Prostate gland (tissue), 2 donors: ENCODE measurements around the gene TMEM131.

Experiments used
- POLR2A ChIP-seq: fragments of 450-650 bp; IDR thresholded peaks from one replicate; pipeline ENCODE4 v1.6.1; 2016; ENCODE audit warnings: antibody characterized with exemption, mild to moderate bottlenecking
- POLR2AphosphoS5 ChIP-seq: sonication (generic); formaldehyde crosslinking; IDR thresholded peaks from one replicate; pipeline ENCODE4 v1.6.1; 2017; ENCODE audit warnings: antibody characterized with exemption
- TF ChIP-seq, protein P1 (sequence below), 4 experiments: fragments of 200-600 bp in 2 of 4; fragments of 450-650 bp in 2 of 4; sonication (generic) in 2 of 4; IDR thresholded peaks; 1 replicate in 3 of 4; 2 replicates in 1 of 4; pipeline ENCODE4 v1.5.1; 2016 to 2019; ENCODE audit warnings: antibody characterized with exemption in 4 of 4, mild to moderate bottlenecking in 2 of 4, moderate library complexity in 2 of 4

DNA sequence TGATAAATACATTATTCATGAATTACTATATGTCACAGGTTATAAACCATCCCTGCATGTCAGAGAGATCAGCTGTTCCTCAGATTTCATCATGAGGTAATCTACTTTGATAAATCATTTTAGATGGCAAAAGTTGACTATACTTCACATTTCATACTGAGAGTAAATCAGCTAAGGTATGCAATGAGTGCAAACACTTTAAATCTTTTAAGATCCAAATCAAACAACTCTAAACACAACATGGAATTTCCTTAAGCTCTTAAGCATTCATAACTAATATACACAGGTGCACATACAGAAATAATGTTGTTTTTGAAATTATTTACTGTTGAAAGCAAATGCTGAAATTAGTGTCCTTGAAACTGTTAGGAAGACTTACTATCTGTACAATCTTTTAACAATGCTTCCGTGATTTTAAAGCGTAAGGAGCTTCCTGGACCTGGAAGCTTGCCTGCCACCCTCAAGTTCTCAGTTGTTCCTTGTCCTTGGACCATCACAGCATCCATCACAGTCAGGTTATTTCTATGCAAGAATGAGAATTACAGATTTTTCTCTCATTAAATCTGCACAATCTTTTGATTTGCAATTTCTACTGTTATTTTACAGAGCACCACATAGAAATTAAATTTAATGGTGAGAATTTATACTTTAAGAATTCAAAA, 199.2 kb downstream of the TMEM131 start:
- TF ChIP-seq, protein P1, sequence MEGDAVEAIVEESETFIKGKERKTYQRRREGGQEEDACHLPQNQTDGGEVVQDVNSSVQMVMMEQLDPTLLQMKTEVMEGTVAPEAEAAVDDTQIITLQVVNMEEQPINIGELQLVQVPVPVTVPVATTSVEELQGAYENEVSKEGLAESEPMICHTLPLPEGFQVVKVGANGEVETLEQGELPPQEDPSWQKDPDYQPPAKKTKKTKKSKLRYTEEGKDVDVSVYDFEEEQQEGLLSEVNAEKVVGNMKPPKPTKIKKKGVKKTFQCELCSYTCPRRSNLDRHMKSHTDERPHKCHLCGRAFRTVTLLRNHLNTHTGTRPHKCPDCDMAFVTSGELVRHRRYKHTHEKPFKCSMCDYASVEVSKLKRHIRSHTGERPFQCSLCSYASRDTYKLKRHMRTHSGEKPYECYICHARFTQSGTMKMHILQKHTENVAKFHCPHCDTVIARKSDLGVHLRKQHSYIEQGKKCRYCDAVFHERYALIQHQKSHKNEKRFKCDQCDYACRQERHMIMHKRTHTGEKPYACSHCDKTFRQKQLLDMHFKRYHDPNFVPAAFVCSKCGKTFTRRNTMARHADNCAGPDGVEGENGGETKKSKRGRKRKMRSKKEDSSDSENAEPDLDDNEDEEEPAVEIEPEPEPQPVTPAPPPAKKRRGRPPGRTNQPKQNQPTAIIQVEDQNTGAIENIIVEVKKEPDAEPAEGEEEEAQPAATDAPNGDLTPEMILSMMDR (IDR thresholded peaks at IDR 0.05) = no peak
- TF ChIP-seq POLR2AphosphoS5 (no peak), POLR2A (no peak)
